ENCODE data around the gene AGGF1. TPM values are rescaled to one million over a fixed set of nuclear protein-coding genes. Genes with fewer than 3 reads are reported as not detected.

The AGGF1 gene, protein sequence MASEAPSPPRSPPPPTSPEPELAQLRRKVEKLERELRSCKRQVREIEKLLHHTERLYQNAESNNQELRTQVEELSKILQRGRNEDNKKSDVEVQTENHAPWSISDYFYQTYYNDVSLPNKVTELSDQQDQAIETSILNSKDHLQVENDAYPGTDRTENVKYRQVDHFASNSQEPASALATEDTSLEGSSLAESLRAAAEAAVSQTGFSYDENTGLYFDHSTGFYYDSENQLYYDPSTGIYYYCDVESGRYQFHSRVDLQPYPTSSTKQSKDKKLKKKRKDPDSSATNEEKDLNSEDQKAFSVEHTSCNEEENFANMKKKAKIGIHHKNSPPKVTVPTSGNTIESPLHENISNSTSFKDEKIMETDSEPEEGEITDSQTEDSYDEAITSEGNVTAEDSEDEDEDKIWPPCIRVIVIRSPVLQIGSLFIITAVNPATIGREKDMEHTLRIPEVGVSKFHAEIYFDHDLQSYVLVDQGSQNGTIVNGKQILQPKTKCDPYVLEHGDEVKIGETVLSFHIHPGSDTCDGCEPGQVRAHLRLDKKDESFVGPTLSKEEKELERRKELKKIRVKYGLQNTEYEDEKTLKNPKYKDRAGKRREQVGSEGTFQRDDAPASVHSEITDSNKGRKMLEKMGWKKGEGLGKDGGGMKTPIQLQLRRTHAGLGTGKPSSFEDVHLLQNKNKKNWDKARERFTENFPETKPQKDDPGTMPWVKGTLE
- total RNA-seq (2021) (20.2 to 23.2 TPM (median 21.2 TPM) in 3 replicates), Bru-seq, nascent RNA (percentile 84 among the genes with signal in this experiment)
- long read RNA-seq, experiment 1, full-length matches to known transcripts = 109 of 131 reads
- long read RNA-seq, experiment 1, partial matches to known transcripts = 8 of 131 reads
- long read RNA-seq, experiment 1, other reads (novel, unspliced or antisense) = 14 of 131 reads
- long read RNA-seq, experiment 2, full-length matches to known transcripts = 20 of 27 reads
- long read RNA-seq, experiment 2, partial matches to known transcripts = 6 of 27 reads
- long read RNA-seq, experiment 2, other reads (novel, unspliced or antisense) = 1 of 27 reads
- long read RNA-seq, experiment 3, partial matches to known transcripts = 7 of 7 reads
- long read RNA-seq, experiment 3, other reads (novel, unspliced or antisense) = 0 of 7 reads

DNA sequence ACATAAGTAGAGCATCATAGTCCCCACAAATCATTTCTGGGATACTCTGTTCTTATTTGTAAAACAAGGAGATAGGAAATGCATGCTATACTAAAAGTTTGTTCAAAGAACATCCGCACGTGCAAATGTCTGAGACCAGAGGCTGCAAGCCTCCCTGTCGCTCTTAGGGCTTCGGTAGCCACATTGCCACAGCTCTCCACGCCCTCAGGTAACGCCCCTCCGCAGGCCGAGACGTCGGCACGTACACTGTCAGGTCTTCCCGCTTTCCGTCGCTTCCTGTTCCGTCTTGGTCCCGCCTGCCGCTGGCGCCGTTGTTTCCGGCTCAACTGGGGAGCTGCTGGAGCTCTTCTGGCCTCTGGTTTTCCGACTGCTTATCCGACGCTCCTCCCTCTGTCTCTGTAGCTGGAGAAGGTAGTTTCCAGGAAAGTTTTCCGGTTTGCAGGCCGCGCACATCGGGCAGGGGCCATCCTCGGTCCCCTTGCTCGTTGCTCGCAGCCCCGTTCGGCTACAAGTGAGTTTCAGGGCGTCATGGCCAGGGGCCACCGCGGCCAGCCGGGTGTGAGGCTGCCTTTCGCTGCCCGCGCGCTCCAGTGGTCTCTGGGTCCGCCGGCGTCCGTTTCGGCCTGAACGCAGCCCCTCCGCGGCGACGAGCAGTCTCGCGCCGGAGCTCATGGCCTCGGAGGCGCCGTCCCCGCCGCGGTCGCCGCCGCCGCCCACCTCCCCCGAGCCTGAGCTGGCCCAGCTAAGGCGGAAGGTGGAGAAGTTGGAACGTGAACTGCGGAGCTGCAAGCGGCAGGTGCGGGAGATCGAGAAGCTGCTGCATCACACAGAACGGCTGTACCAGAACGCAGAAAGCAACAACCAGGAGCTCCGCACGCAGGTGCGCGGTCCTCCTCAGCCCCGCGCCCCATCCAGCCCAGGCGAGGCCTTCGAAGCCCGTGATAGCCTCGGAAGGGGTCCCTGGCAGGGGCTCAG lies at the start of gene AGGF1:
Gene AGGF1, plus strand, starts transcription at position 308 of the 975 bp plus-strand sequence. Its CDS starts 363 bp downstream, at position 671.
- ChIA-PET CTCF (interaction anchor here (0.7 to 2.5 kb wide), 5 partner anchors 47 to 423 kb away, joined by 3 to 14 read pairs (median 3); no protein-coding TSS in a partner anchor), POLR2A (interaction anchor here (0.6 to 2.2 kb wide), 3 partner anchors 47 to 212 kb away, joined by 3 to 9 read pairs (median 3); partner anchors contain the start of genes F2RL1 and ZBED3)
- ATAC-seq (peak; percentile 98), DNase-seq (ENCODE audit: low spot score) (peak; percentile 82)
- peak within 1 kb of the TSS; percentile 90 for H3K4me3 Mint-ChIP-seq
- peaks cover 31% of the 10 kb centered on the region for H3K36me3 Mint-ChIP-seq
- peaks cover 45% of the 10 kb centered on the region for H3K27me3 Mint-ChIP-seq (ENCODE audit: low read depth)
- H3K9me3 Mint-ChIP-seq = peaks cover 27% of the 10 kb centered on the region
- peaks cover 9% of the 10 kb centered on the region for H3K4me1 Mint-ChIP-seq
- H3K27ac Mint-ChIP-seq = peak within 1 kb of the TSS; percentile 95
- TF ChIP-seq, protein P1, sequence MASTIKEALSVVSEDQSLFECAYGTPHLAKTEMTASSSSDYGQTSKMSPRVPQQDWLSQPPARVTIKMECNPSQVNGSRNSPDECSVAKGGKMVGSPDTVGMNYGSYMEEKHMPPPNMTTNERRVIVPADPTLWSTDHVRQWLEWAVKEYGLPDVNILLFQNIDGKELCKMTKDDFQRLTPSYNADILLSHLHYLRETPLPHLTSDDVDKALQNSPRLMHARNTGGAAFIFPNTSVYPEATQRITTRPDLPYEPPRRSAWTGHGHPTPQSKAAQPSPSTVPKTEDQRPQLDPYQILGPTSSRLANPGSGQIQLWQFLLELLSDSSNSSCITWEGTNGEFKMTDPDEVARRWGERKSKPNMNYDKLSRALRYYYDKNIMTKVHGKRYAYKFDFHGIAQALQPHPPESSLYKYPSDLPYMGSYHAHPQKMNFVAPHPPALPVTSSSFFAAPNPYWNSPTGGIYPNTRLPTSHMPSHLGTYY (CRISPR knock-in tag; IDR thresholded peaks at IDR 0.05) = no peak
- TF ChIP-seq, protein P2, sequence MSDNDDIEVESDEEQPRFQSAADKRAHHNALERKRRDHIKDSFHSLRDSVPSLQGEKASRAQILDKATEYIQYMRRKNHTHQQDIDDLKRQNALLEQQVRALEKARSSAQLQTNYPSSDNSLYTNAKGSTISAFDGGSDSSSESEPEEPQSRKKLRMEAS (CRISPR knock-in tag; IDR thresholded peaks at IDR 0.05) = peak; percentile 97
- TF ChIP-seq, protein P3, sequence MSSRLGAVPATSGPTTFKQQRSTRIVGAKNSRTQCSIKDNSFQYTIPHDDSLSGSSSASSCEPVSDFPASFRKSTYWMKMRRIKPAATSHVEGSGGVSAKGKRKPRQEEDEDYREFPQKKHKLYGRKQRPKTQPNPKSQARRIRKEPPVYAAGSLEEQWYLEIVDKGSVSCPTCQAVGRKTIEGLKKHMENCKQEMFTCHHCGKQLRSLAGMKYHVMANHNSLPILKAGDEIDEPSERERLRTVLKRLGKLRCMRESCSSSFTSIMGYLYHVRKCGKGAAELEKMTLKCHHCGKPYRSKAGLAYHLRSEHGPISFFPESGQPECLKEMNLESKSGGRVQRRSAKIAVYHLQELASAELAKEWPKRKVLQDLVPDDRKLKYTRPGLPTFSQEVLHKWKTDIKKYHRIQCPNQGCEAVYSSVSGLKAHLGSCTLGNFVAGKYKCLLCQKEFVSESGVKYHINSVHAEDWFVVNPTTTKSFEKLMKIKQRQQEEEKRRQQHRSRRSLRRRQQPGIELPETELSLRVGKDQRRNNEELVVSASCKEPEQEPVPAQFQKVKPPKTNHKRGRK (CRISPR knock-in tag; IDR thresholded peaks at IDR 0.05; ENCODE audit: borderline replicate concordance) = no peak
- TF ChIP-seq, protein P4, sequence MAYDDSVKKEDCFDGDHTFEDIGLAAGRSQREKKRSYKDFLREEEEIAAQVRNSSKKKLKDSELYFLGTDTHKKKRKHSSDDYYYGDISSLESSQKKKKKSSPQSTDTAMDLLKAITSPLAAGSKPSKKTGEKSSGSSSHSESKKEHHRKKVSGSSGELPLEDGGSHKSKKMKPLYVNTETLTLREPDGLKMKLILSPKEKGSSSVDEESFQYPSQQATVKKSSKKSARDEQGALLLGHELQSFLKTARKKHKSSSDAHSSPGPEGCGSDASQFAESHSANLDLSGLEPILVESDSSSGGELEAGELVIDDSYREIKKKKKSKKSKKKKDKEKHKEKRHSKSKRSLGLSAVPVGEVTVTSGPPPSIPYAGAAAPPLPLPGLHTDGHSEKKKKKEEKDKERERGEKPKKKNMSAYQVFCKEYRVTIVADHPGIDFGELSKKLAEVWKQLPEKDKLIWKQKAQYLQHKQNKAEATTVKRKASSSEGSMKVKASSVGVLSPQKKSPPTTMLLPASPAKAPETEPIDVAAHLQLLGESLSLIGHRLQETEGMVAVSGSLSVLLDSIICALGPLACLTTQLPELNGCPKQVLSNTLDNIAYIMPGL (CRISPR knock-in tag; IDR thresholded peaks at IDR 0.05) = peak; percentile 47; the same call in 1 of the 2 replicates
- TF ChIP-seq ZNF416 (CRISPR knock-in tag; IDR thresholded peaks at IDR 0.05) (no peak), ATF1 (CRISPR knock-in tag; IDR thresholded peaks at IDR 0.05) (no peak), ZNF396 (CRISPR knock-in tag; IDR thresholded peaks at IDR 0.05; ENCODE audit: borderline replicate concordance) (no peak), ZBTB21 (CRISPR knock-in tag; IDR thresholded peaks at IDR 0.05; ENCODE audit: borderline replicate concordance) (no peak), TEAD1 (CRISPR knock-in tag; IDR thresholded peaks at IDR 0.05) (peak; percentile 94), ELF4 (CRISPR knock-in tag; IDR thresholded peaks at IDR 0.05; ENCODE audit: low read depth) (no peak; the same call in 1 of the 2 replicates), EMX1 (CRISPR knock-in tag; IDR thresholded peaks at IDR 0.05) (no peak), TCF7 (CRISPR knock-in tag; IDR thresholded peaks at IDR 0.05; ENCODE audit: low read depth) (peak; percentile 78; the same call in 1 of the 2 replicates)
- TF ChIP-seq, protein P5, sequence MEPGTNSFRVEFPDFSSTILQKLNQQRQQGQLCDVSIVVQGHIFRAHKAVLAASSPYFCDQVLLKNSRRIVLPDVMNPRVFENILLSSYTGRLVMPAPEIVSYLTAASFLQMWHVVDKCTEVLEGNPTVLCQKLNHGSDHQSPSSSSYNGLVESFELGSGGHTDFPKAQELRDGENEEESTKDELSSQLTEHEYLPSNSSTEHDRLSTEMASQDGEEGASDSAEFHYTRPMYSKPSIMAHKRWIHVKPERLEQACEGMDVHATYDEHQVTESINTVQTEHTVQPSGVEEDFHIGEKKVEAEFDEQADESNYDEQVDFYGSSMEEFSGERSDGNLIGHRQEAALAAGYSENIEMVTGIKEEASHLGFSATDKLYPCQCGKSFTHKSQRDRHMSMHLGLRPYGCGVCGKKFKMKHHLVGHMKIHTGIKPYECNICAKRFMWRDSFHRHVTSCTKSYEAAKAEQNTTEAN (CRISPR knock-in tag; IDR thresholded peaks at IDR 0.05) = peak; percentile 71
- TF ChIP-seq, protein P6, sequence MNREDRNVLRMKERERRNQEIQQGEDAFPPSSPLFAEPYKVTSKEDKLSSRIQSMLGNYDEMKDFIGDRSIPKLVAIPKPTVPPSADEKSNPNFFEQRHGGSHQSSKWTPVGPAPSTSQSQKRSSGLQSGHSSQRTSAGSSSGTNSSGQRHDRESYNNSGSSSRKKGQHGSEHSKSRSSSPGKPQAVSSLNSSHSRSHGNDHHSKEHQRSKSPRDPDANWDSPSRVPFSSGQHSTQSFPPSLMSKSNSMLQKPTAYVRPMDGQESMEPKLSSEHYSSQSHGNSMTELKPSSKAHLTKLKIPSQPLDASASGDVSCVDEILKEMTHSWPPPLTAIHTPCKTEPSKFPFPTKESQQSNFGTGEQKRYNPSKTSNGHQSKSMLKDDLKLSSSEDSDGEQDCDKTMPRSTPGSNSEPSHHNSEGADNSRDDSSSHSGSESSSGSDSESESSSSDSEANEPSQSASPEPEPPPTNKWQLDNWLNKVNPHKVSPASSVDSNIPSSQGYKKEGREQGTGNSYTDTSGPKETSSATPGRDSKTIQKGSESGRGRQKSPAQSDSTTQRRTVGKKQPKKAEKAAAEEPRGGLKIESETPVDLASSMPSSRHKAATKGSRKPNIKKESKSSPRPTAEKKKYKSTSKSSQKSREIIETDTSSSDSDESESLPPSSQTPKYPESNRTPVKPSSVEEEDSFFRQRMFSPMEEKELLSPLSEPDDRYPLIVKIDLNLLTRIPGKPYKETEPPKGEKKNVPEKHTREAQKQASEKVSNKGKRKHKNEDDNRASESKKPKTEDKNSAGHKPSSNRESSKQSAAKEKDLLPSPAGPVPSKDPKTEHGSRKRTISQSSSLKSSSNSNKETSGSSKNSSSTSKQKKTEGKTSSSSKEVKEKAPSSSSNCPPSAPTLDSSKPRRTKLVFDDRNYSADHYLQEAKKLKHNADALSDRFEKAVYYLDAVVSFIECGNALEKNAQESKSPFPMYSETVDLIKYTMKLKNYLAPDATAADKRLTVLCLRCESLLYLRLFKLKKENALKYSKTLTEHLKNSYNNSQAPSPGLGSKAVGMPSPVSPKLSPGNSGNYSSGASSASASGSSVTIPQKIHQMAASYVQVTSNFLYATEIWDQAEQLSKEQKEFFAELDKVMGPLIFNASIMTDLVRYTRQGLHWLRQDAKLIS (CRISPR knock-in tag; IDR thresholded peaks at IDR 0.05; ENCODE audit: borderline replicate concordance) = no peak
- TF ChIP-seq, protein P7, sequence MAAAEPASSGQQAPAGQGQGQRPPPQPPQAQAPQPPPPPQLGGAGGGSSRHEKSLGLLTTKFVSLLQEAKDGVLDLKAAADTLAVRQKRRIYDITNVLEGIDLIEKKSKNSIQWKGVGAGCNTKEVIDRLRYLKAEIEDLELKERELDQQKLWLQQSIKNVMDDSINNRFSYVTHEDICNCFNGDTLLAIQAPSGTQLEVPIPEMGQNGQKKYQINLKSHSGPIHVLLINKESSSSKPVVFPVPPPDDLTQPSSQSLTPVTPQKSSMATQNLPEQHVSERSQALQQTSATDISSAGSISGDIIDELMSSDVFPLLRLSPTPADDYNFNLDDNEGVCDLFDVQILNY (CRISPR knock-in tag; IDR thresholded peaks at IDR 0.05) = peak; percentile 93
